ENCODE data around the gene INTS3.
A peak's percentile ranks its signal among the peaks of the same experiment; 100 is the strongest.
"Not testable (repeated sequence)": the region's sequence is repeated elsewhere in the genome, so short reads cannot be mapped to it uniquely, and the experiment has no call there.

INTS3 gene

GRCh38 chr1:153778824-153779519 is 51.1 kb downstream of the INTS3 start:
- DNase-seq (ENCODE audit: low read depth, low spot score): no peak
- Histone ChIP-seq H3K4me1 (ENCODE audit: control insufficient read depth, insufficient read depth, low read length) (peaks cover 4% of the 10 kb centered on the region; the same call in 1 of the 2 replicates), H3K4me3 (ENCODE audit: low read length) (no peak overlapping the region), H3K9me3 (ENCODE audit: control insufficient read depth, insufficient read depth, low read length) (no peaks in the 10 kb centered on the region), H3K27me3 (ENCODE audit: control insufficient read depth, insufficient read depth, low read length) (no peaks in the 10 kb centered on the region), H3K27ac (ENCODE audit: low read length) (no peak overlapping the region), H3K36me3 (ENCODE audit: control insufficient read depth, insufficient read depth, low read length) (0 out of 2 replicates have a peak, but pooled peaks cover 4% of the 10 kb centered on the region)
- WGBS (ENCODE audit: insufficient coverage, insufficient read length): no CpG with 5 or more reads among the region's 18 CpGs

GRCh38 chr1:153779781-153780541 is 52.1 kb downstream of the INTS3 start:
- Histone ChIP-seq H3K4me1 (ENCODE audit: control insufficient read depth, insufficient read depth, low read length) (peaks cover 1% of the 10 kb centered on the region; the same call in 1 of the 2 replicates), H3K27ac (ENCODE audit: low read length) (no peak overlapping the region), H3K9me3 (ENCODE audit: control insufficient read depth, insufficient read depth, low read length) (no peaks in the 10 kb centered on the region), H3K36me3 (ENCODE audit: control insufficient read depth, insufficient read depth, low read length) (0 out of 2 replicates have a peak, but pooled peaks cover 3% of the 10 kb centered on the region), H3K27me3 (ENCODE audit: control insufficient read depth, insufficient read depth, low read length) (no peaks in the 10 kb centered on the region), H3K4me3 (ENCODE audit: low read length) (no peak overlapping the region)
- DNase-seq (ENCODE audit: low read depth, low spot score): no peak
- no CpG with 5 or more reads among the region's 17 CpGs for WGBS (ENCODE audit: insufficient coverage, insufficient read length)

- Histone ChIP-seq H3K27ac (ENCODE audit: low read length) (no peak overlapping the region), H3K9me3 (ENCODE audit: control insufficient read depth, insufficient read depth, low read length) (no peaks in the 10 kb centered on the region), H3K27me3 (ENCODE audit: control insufficient read depth, insufficient read depth, low read length) (no peaks in the 10 kb centered on the region), H3K4me1 (ENCODE audit: control insufficient read depth, insufficient read depth, low read length) (peaks cover 1% of the 10 kb centered on the region; the same call in 1 of the 2 replicates), H3K36me3 (ENCODE audit: control insufficient read depth, insufficient read depth, low read length) (0 out of 2 replicates have a peak, but pooled peaks cover 3% of the 10 kb centered on the region), H3K4me3 (ENCODE audit: low read length) (no peak overlapping the region)
- WGBS (ENCODE audit: insufficient coverage, insufficient read length): no CpG with 5 or more reads among the region's 4 CpGs
- no peak for DNase-seq (ENCODE audit: low read depth, low spot score)
Observed at GRCh38 chr1:153780551-153780950, 52.7 kb downstream of the INTS3 start.

GRCh38 chr1:153782648-153783047 is 54.8 kb downstream of the INTS3 start:
- H3K4me1 ChIP-seq (ENCODE audit: control insufficient read depth, insufficient read depth, low read length); H3K36me3 ChIP-seq (ENCODE audit: control insufficient read depth, insufficient read depth, low read length); H3K9me3 ChIP-seq (ENCODE audit: control insufficient read depth, insufficient read depth, low read length); H3K4me3 ChIP-seq (ENCODE audit: low read length); H3K27me3 ChIP-seq (ENCODE audit: control insufficient read depth, insufficient read depth, low read length); DNase-seq (ENCODE audit: low read depth, low spot score); H3K27ac ChIP-seq (ENCODE audit: low read length): not testable (repeated sequence)
- WGBS (ENCODE audit: insufficient coverage, insufficient read length): no CpG with 5 or more reads among the region's 8 CpGs

- Histone ChIP-seq H3K36me3 (ENCODE audit: control insufficient read depth, insufficient read depth, low read length) (0 out of 2 replicates have a peak, but pooled peaks cover 3% of the 10 kb centered on the region), H3K9me3 (ENCODE audit: control insufficient read depth, insufficient read depth, low read length) (no peaks in the 10 kb centered on the region), H3K27ac (ENCODE audit: low read length) (no peak overlapping the region), H3K4me3 (ENCODE audit: low read length) (peak overlapping the region; percentile 70; the same call in 1 of the 2 replicates), H3K27me3 (ENCODE audit: control insufficient read depth, insufficient read depth, low read length) (no peaks in the 10 kb centered on the region), H3K4me1 (ENCODE audit: control insufficient read depth, insufficient read depth, low read length) (no peaks in the 10 kb centered on the region)
- no CpG with 5 or more reads among the region's 61 CpGs for WGBS (ENCODE audit: insufficient coverage, insufficient read length)
- peak; percentile 76 for DNase-seq (ENCODE audit: low read depth, low spot score)
Observed at GRCh38 chr1:153783233-153784190, 55.7 kb downstream of the INTS3 start.

- no CpG with 5 or more reads among the region's 4 CpGs for WGBS (ENCODE audit: insufficient coverage, insufficient read length)
- Histone ChIP-seq H3K27ac (ENCODE audit: low read length) (no peak overlapping the region), H3K36me3 (ENCODE audit: control insufficient read depth, insufficient read depth, low read length) (no peaks in the 10 kb centered on the region), H3K27me3 (ENCODE audit: control insufficient read depth, insufficient read depth, low read length) (no peaks in the 10 kb centered on the region), H3K9me3 (ENCODE audit: control insufficient read depth, insufficient read depth, low read length) (no peaks in the 10 kb centered on the region), H3K4me3 (ENCODE audit: low read length) (no peak overlapping the region), H3K4me1 (ENCODE audit: control insufficient read depth, insufficient read depth, low read length) (no peaks in the 10 kb centered on the region)
- no peak for DNase-seq (ENCODE audit: low read depth, low spot score)
Observed at GRCh38 chr1:153786038-153786790, 58.4 kb downstream of the INTS3 start.

- peaks cover 3% of the 10 kb centered on the region for H3K4me1 ChIP-seq (ENCODE audit: control insufficient read depth, insufficient read depth, low read length)
- no peaks in the 10 kb centered on the region for H3K36me3 ChIP-seq (ENCODE audit: control insufficient read depth, insufficient read depth, low read length)
- no peaks in the 10 kb centered on the region for H3K27me3 ChIP-seq (ENCODE audit: control insufficient read depth, insufficient read depth, low read length)
- no peaks in the 10 kb centered on the region for H3K9me3 ChIP-seq (ENCODE audit: control insufficient read depth, insufficient read depth, low read length)
- no peak overlapping the region for H3K4me3 ChIP-seq (ENCODE audit: low read length)
- no peak for DNase-seq (ENCODE audit: low read depth, low spot score)
- no CpG with 5 or more reads among the region's 22 CpGs for WGBS (ENCODE audit: insufficient coverage, insufficient read length)
- H3K27ac ChIP-seq (ENCODE audit: low read length): no peak overlapping the region
Observed at GRCh38 chr1:153789478-153790034, 61.7 kb downstream of the INTS3 start.

GRCh38 chr1:153790313-153790965 is 62.6 kb downstream of the INTS3 start:
- H3K4me3 ChIP-seq (ENCODE audit: low read length): no peak overlapping the region
- no peaks in the 10 kb centered on the region for H3K27me3 ChIP-seq (ENCODE audit: control insufficient read depth, insufficient read depth, low read length)
- no CpG with 5 or more reads among the region's 16 CpGs for WGBS (ENCODE audit: insufficient coverage, insufficient read length)
- peaks cover 7% of the 10 kb centered on the region for H3K4me1 ChIP-seq (ENCODE audit: control insufficient read depth, insufficient read depth, low read length)
- H3K27ac ChIP-seq (ENCODE audit: low read length): no peak overlapping the region
- H3K9me3 ChIP-seq (ENCODE audit: control insufficient read depth, insufficient read depth, low read length): no peaks in the 10 kb centered on the region
- no peaks in the 10 kb centered on the region for H3K36me3 ChIP-seq (ENCODE audit: control insufficient read depth, insufficient read depth, low read length)
- DNase-seq (ENCODE audit: low read depth, low spot score): no peak

- Histone ChIP-seq H3K27me3 (ENCODE audit: control insufficient read depth, insufficient read depth, low read length) (no peaks in the 10 kb centered on the region), H3K27ac (ENCODE audit: low read length) (no peak overlapping the region), H3K4me3 (ENCODE audit: low read length) (no peak overlapping the region), H3K36me3 (ENCODE audit: control insufficient read depth, insufficient read depth, low read length) (no peaks in the 10 kb centered on the region), H3K9me3 (ENCODE audit: control insufficient read depth, insufficient read depth, low read length) (no peaks in the 10 kb centered on the region), H3K4me1 (ENCODE audit: control insufficient read depth, insufficient read depth, low read length) (peaks cover 8% of the 10 kb centered on the region)
- no peak for DNase-seq (ENCODE audit: low read depth, low spot score)
- WGBS (ENCODE audit: insufficient coverage, insufficient read length): 100% methylated on average over 1 of the region's 9 CpGs
Observed at GRCh38 chr1:153790966-153791647, 63.3 kb downstream of the INTS3 start.

Measured in iPS DF 6.9 (cell line).